ENCODE results near the gene POU2F2.

DNA sequence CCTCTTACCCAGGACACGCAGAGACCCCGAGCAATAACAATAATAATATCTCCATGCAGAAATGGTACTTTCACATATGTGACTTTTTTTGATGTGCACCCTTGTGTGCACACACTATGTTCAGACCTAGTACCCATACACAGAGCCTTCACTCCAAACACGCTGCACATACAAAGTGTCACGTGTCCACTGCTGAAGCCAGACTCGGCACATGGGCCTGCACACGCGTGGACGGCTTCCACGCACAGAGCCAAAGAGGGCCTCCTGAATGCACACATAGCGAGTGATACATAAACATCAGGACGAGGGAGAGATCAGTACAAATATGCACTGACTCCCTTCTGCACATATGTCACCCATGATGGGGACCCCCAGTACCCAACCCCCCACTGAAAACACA is 41.9 kb upstream of the POU2F2 start:
- TF ChIP-seq, protein P1, sequence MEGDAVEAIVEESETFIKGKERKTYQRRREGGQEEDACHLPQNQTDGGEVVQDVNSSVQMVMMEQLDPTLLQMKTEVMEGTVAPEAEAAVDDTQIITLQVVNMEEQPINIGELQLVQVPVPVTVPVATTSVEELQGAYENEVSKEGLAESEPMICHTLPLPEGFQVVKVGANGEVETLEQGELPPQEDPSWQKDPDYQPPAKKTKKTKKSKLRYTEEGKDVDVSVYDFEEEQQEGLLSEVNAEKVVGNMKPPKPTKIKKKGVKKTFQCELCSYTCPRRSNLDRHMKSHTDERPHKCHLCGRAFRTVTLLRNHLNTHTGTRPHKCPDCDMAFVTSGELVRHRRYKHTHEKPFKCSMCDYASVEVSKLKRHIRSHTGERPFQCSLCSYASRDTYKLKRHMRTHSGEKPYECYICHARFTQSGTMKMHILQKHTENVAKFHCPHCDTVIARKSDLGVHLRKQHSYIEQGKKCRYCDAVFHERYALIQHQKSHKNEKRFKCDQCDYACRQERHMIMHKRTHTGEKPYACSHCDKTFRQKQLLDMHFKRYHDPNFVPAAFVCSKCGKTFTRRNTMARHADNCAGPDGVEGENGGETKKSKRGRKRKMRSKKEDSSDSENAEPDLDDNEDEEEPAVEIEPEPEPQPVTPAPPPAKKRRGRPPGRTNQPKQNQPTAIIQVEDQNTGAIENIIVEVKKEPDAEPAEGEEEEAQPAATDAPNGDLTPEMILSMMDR (conservative IDR thresholded peaks at IDR 0.05; ENCODE audit: low read length): no peak
- TF ChIP-seq EZH2phosphoT487 (IDR thresholded peaks at IDR 0.05; ENCODE audit: borderline replicate concordance, low read depth, low read length): no peak

Measured in OCI-LY7 (cell line).